Effector memory CD4-positive, alpha-beta T cell (primary cell): ENCODE results near the gene FAM210A.
A peak's percentile ranks its signal among the peaks of the same experiment; 100 is the strongest.

Source experiments
- DNase-seq, 3 donors: peaks; one replicate each; pipeline ENCODE4 v3.0.0-alpha.2; 2020
- H3K27ac ChIP-seq: 2 replicates; pipeline ENCODE4 v1.7.0; 2013; ENCODE audit warnings: mild to moderate bottlenecking, low read length, moderate library complexity; ENCODE audit not compliant: insufficient read depth, poor library complexity, severe bottlenecking
- H3K27me3 ChIP-seq: replicated peaks from 2 replicates; pipeline ENCODE4 v1.7.0; 2013; ENCODE audit warnings: mild to moderate bottlenecking, low read length; ENCODE audit not compliant: insufficient read depth, control insufficient read depth, poor library complexity, severe bottlenecking
- H3K36me3 ChIP-seq: 2 replicates; pipeline ENCODE4 v1.7.0; 2013; ENCODE audit warnings: mild to moderate bottlenecking, low read length, moderate library complexity; ENCODE audit not compliant: control insufficient read depth, insufficient read depth
- H3K4me1 ChIP-seq: 2 replicates; pipeline ENCODE4 v1.7.0; 2013; ENCODE audit warnings: low read length, mild to moderate bottlenecking; ENCODE audit not compliant: control insufficient read depth, insufficient read depth, poor library complexity, severe bottlenecking
- H3K4me3 ChIP-seq: 2 replicates; pipeline ENCODE4 v1.7.0; 2013; ENCODE audit warnings: low read length, low read depth, mild to moderate bottlenecking; ENCODE audit not compliant: insufficient read depth, poor library complexity, severe bottlenecking
- H3K9me3 ChIP-seq: 2 replicates; pipeline ENCODE4 v1.7.0; 2013; ENCODE audit warnings: mild to moderate bottlenecking, low read length, moderate library complexity; ENCODE audit not compliant: control insufficient read depth

FAM210A gene

GRCh38 chr18:13635046-13635445, 91.3 kb downstream of the FAM210A start:
- Histone ChIP-seq H3K27ac (no peak overlapping the region), H3K27me3 (no peaks in the 10 kb centered on the region), H3K36me3 (peaks cover 4% of the 10 kb centered on the region), H3K9me3 (no peaks in the 10 kb centered on the region), H3K4me1 (no peaks in the 10 kb centered on the region), H3K4me3 (no peak overlapping the region)
- DNase-seq: no peak

DNA sequence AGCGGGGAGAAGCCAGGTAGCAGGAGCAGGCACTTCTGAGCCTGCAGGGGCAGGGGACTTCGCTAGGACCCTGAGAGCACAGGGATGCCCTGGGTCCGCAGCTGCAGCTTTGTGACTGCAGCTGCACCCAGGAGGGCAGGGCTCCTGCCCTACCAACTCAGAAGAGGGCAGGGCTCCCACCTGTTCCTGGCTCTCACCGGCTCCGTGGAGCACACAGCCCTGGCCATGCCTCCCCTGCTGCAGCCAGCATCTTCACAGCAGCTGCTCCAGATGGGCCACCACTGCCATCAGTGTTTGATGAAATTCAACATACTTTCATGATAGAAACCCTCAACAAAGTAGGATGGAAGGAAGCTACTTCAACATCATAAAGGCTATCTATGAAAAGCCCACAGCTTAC, 92.7 kb downstream of the FAM210A start:
- Histone ChIP-seq H3K27ac (no peak overlapping the region), H3K27me3 (no peaks in the 10 kb centered on the region), H3K4me1 (no peaks in the 10 kb centered on the region), H3K9me3 (no peaks in the 10 kb centered on the region), H3K36me3 (peaks cover 4% of the 10 kb centered on the region), H3K4me3 (no peak overlapping the region)
- no peak for DNase-seq

- H3K4me1 ChIP-seq: no peaks in the 10 kb centered on the region
- no peak for DNase-seq
- H3K9me3 ChIP-seq: no peaks in the 10 kb centered on the region
- no peaks in the 10 kb centered on the region for H3K36me3 ChIP-seq
- H3K4me3 ChIP-seq: no peak overlapping the region
- H3K27me3 ChIP-seq: no peaks in the 10 kb centered on the region
- no peak overlapping the region for H3K27ac ChIP-seq
Observed at GRCh38 chr18:13630716-13631268, 95.6 kb downstream of the FAM210A start.

GRCh38 chr18:13629841-13630715, 96.3 kb downstream of the FAM210A start:
- Histone ChIP-seq H3K27ac (no peak overlapping the region), H3K4me1 (no peaks in the 10 kb centered on the region), H3K27me3 (no peaks in the 10 kb centered on the region), H3K4me3 (no peak overlapping the region), H3K9me3 (no peaks in the 10 kb centered on the region), H3K36me3 (no peaks in the 10 kb centered on the region)
- DNase-seq: peak in 1 of 3 donors; percentile 20

GRCh38 chr18:13628211-13628610, 98.1 kb downstream of the FAM210A start:
- Histone ChIP-seq H3K4me1 (no peaks in the 10 kb centered on the region), H3K36me3 (no peaks in the 10 kb centered on the region), H3K9me3 (no peaks in the 10 kb centered on the region), H3K27ac (no peak overlapping the region), H3K4me3 (no peak overlapping the region), H3K27me3 (no peaks in the 10 kb centered on the region)
- no peak for DNase-seq

- DNase-seq: no peak
- Histone ChIP-seq H3K4me1 (no peaks in the 10 kb centered on the region), H3K27me3 (no peaks in the 10 kb centered on the region), H3K9me3 (no peaks in the 10 kb centered on the region), H3K36me3 (peaks cover 5% of the 10 kb centered on the region), H3K27ac (no peak overlapping the region), H3K4me3 (no peak overlapping the region)
Observed at GRCh38 chr18:13627639-13628038, 98.7 kb downstream of the FAM210A start.

- no peaks in the 10 kb centered on the region for H3K4me1 ChIP-seq
- H3K27ac ChIP-seq: no peak overlapping the region
- no peak overlapping the region for H3K4me3 ChIP-seq
- no peaks in the 10 kb centered on the region for H3K27me3 ChIP-seq
- H3K9me3 ChIP-seq: no peaks in the 10 kb centered on the region
- no peak for DNase-seq
- H3K36me3 ChIP-seq: peaks cover 10% of the 10 kb centered on the region
Observed at GRCh38 chr18:13626544-13626908, 99.8 kb downstream of the FAM210A start.

- Histone ChIP-seq H3K27ac (no peak overlapping the region), H3K9me3 (no peaks in the 10 kb centered on the region), H3K36me3 (peaks cover 10% of the 10 kb centered on the region), H3K27me3 (no peaks in the 10 kb centered on the region), H3K4me1 (no peaks in the 10 kb centered on the region), H3K4me3 (no peak overlapping the region)
- no peak for DNase-seq
Observed at GRCh38 chr18:13625843-13626543, 100.4 kb downstream of the FAM210A start.

GRCh38 chr18:13625355-13625754, 101.0 kb downstream of the FAM210A start:
- H3K36me3 ChIP-seq: peaks cover 10% of the 10 kb centered on the region
- H3K27me3 ChIP-seq: no peaks in the 10 kb centered on the region
- no peak overlapping the region for H3K4me3 ChIP-seq
- H3K4me1 ChIP-seq: no peaks in the 10 kb centered on the region
- no peak for DNase-seq
- no peak overlapping the region for H3K27ac ChIP-seq
- H3K9me3 ChIP-seq: no peaks in the 10 kb centered on the region
